GM12878 (cell line): ENCODE measurements around the gene C1QTNF1. TPM values are rescaled to one million over a fixed set of nuclear protein-coding genes. Genes with fewer than 3 reads are reported as not detected.

ENCODE experiments used
- BHLHE40 ChIP-seq, 2 experiments: fragments of 450-650 bp in 1 of 2; IDR thresholded peaks; 2 replicates each; pipeline ENCODE4 v1.6.1; 2011 to 2017; ENCODE audit warnings: low read depth in 2 of 2, borderline replicate concordance in 1 of 2, improper control_type of control experiment in 1 of 2, low read length in 1 of 2, mild to moderate bottlenecking in 1 of 2
- ESRRA ChIP-seq: IDR thresholded peaks from 2 replicates; pipeline ENCODE4 v1.6.1; 2012; ENCODE audit warnings: mild to moderate bottlenecking, low read length, improper control_type of control experiment
- NFXL1 ChIP-seq: fragments of 450-650 bp; IDR thresholded peaks from 2 replicates; pipeline ENCODE4 v1.6.1; 2017; ENCODE audit warnings: antibody characterized with exemption, mild to moderate bottlenecking, borderline replicate concordance
- TAF1 ChIP-seq: IDR thresholded peaks from 2 replicates; pipeline ENCODE4 v1.6.1; 2011; ENCODE audit warnings: mild to moderate bottlenecking, low read depth, low read length, borderline replicate concordance
- ZBTB33 ChIP-seq: fragments of 450-650 bp; IDR thresholded peaks from 2 replicates; pipeline ENCODE4 v1.6.1; 2017; ENCODE audit warnings: mild to moderate bottlenecking
- polyA plus RNA-seq, 11 experiments: library from polyadenylated mRNA; depleted of rRNA in 4 of 11; unstranded in 6 of 11; stranded (reverse) in 5 of 11; fragments of >200 nt; fragmentation: Nextera tagmentation in 4 of 11; fragmentation: Illumina TruSeq in 1 of 11; extraction: Ambion mirVana in 4 of 11; extraction: Trizol in 1 of 11; gene quantifications; 1 replicate in 1 of 11; 2 replicates in 10 of 11; pipeline versions ENCODE4 v1.2.1 to v1.2.3, GENCODE V29; 2011 to 2016; ENCODE audit warnings: inconsistent platforms in 2 of 11, missing spikeins in 2 of 11, low read depth in 1 of 11
- total RNA-seq, 4 experiments: library from RNA; depleted of rRNA in 3 of 4; stranded (reverse); fragments of >200 nt in 3 of 4; fragmentation: Illumina TruSeq in 1 of 4; extraction: Trizol in 1 of 4; gene quantifications; 2 replicates each; pipeline versions ENCODE4 v1.2.1 to v1.2.3, GENCODE V29; 2013 to 2021
- TF ChIP-seq, protein P1 (sequence below): fragments of 450-650 bp; IDR thresholded peaks from 2 replicates; pipeline ENCODE4 v1.6.1; 2014; ENCODE audit warnings: mild to moderate bottlenecking
- TF ChIP-seq, protein P2 (sequence below): IDR thresholded peaks from 2 replicates; pipeline ENCODE4 v1.6.1; 2011; ENCODE audit warnings: low read depth, low read length, improper control_type of control experiment, borderline replicate concordance

The C1QTNF1 gene
- total and polyA plus RNA-seq, 10 of the 15 experiments (the other 5 are each of a cell fraction or from before 2014, with no cell fraction given), result 0.05 to 1.1 (median 0.15) TPM; not detected in 4

GRCh38 chr17:79098282-79098867 is 74.4 kb downstream of the C1QTNF1 start (continued):
- TF ChIP-seq ZBTB33, result no peak
- TF ChIP-seq, protein P1, sequence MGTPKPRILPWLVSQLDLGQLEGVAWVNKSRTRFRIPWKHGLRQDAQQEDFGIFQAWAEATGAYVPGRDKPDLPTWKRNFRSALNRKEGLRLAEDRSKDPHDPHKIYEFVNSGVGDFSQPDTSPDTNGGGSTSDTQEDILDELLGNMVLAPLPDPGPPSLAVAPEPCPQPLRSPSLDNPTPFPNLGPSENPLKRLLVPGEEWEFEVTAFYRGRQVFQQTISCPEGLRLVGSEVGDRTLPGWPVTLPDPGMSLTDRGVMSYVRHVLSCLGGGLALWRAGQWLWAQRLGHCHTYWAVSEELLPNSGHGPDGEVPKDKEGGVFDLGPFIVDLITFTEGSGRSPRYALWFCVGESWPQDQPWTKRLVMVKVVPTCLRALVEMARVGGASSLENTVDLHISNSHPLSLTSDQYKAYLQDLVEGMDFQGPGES, result no peak
- TF ChIP-seq, protein P2, sequence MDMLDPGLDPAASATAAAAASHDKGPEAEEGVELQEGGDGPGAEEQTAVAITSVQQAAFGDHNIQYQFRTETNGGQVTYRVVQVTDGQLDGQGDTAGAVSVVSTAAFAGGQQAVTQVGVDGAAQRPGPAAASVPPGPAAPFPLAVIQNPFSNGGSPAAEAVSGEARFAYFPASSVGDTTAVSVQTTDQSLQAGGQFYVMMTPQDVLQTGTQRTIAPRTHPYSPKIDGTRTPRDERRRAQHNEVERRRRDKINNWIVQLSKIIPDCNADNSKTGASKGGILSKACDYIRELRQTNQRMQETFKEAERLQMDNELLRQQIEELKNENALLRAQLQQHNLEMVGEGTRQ, result no peak
- TF ChIP-seq NFXL1, result no peak
- no peak for TF ChIP-seq BHLHE40 (IDR thresholded peaks at IDR 0.05; ENCODE audit: borderline replicate concordance in 1 of 2, low read depth in 2 of 2, low read length in 1 of 2)
- no peak for TF ChIP-seq ESRRA
- no peak for TF ChIP-seq TAF1

Other genes starting within 250 kb of the C1QTNF1 start
- gene CYTH1, start 241.9 kb upstream of the C1QTNF1 start, total RNA-seq (2014; rRNA removed), result 92.6 and 97.8 TPM in 2 replicates
- gene CYTH1, start 241.9 kb upstream of the C1QTNF1 start, total RNA-seq (2014; rRNA removed; fragmentation: Illumina TruSeq; extraction: Trizol), result 130 and 134 TPM in 2 replicates
- 165 and 167 TPM in 2 replicates for gene CYTH1, start 241.9 kb upstream of the C1QTNF1 start, total RNA-seq (2021)
- gene CYTH1, start 241.9 kb upstream of the C1QTNF1 start, polyA plus RNA-seq (2011; rRNA removed), result 141 and 188 TPM in 2 replicates
- gene CYTH1, start 241.9 kb upstream of the C1QTNF1 start, polyA plus RNA-seq (2014; fragmentation: Illumina TruSeq; extraction: Trizol), result 160 and 179 TPM in 2 replicates
- 10 to 100 TPM in 1 of 2 experiments, 1 to 10 TPM in 1; 6.6 to 11.8 TPM for gene CYTH1, start 241.9 kb upstream of the C1QTNF1 start, polyA plus RNA-seq (2014; fragmentation: Nextera tagmentation; extraction: Ambion mirVana)
- gene CYTH1, start 241.9 kb upstream of the C1QTNF1 start, polyA plus RNA-seq (2014; rRNA removed), result 162 and 172 TPM in 2 replicates
- 100 to 1,000 TPM; 138 to 153 TPM for gene CYTH1, start 241.9 kb upstream of the C1QTNF1 start, polyA plus RNA-seq (2016; fragmentation: Nextera tagmentation; extraction: Ambion mirVana)
- gene USP36, start 183.4 kb upstream of the C1QTNF1 start, total RNA-seq (2014; rRNA removed), result 13.6 and 19.7 TPM in 2 replicates
- gene USP36, start 183.4 kb upstream of the C1QTNF1 start, total RNA-seq (2014; rRNA removed; fragmentation: Illumina TruSeq; extraction: Trizol), result 15.6 and 18.5 TPM in 2 replicates
- gene USP36, start 183.4 kb upstream of the C1QTNF1 start, total RNA-seq (2021), result 65.7 and 72.6 TPM in 2 replicates
- 19.2 and 35.0 TPM in 2 replicates for gene USP36, start 183.4 kb upstream of the C1QTNF1 start, polyA plus RNA-seq (2011; rRNA removed)
- 36.0 and 43.0 TPM in 2 replicates for gene USP36, start 183.4 kb upstream of the C1QTNF1 start, polyA plus RNA-seq (2014; fragmentation: Illumina TruSeq; extraction: Trizol)
- gene USP36, start 183.4 kb upstream of the C1QTNF1 start, polyA plus RNA-seq (2014; fragmentation: Nextera tagmentation; extraction: Ambion mirVana), result 10 to 100 TPM in 1 of 2 experiments, 1 to 10 TPM in 1; 7.2 to 12.4 TPM
- 33.1 and 41.6 TPM in 2 replicates for gene USP36, start 183.4 kb upstream of the C1QTNF1 start, polyA plus RNA-seq (2014; rRNA removed)
- gene USP36, start 183.4 kb upstream of the C1QTNF1 start, polyA plus RNA-seq (2016; fragmentation: Nextera tagmentation; extraction: Ambion mirVana), result 10 to 100 TPM; 34.1 to 34.8 TPM
- gene CEP295NL, start 121.0 kb upstream of the C1QTNF1 start, total RNA-seq (2014; rRNA removed), result not detected in 2 replicates
- gene CEP295NL, start 121.0 kb upstream of the C1QTNF1 start, total RNA-seq (2014; rRNA removed; fragmentation: Illumina TruSeq; extraction: Trizol), result not detected in 2 replicates
- gene CEP295NL, start 121.0 kb upstream of the C1QTNF1 start, total RNA-seq (2021), result not detected in 2 replicates
- gene CEP295NL, start 121.0 kb upstream of the C1QTNF1 start, polyA plus RNA-seq (2011; rRNA removed), result not detected in 2 replicates
- not detected in 2 replicates for gene CEP295NL, start 121.0 kb upstream of the C1QTNF1 start, polyA plus RNA-seq (2014; fragmentation: Illumina TruSeq; extraction: Trizol)
- not detected for gene CEP295NL, start 121.0 kb upstream of the C1QTNF1 start, polyA plus RNA-seq (2014; fragmentation: Nextera tagmentation; extraction: Ambion mirVana)
- not detected in 2 replicates for gene CEP295NL, start 121.0 kb upstream of the C1QTNF1 start, polyA plus RNA-seq (2014; rRNA removed)
- not detected for gene CEP295NL, start 121.0 kb upstream of the C1QTNF1 start, polyA plus RNA-seq (2016; fragmentation: Nextera tagmentation; extraction: Ambion mirVana)
- gene TIMP2, start 98.8 kb upstream of the C1QTNF1 start, total RNA-seq (2014; rRNA removed), result not detected in 2 replicates
- not detected in 2 replicates for gene TIMP2, start 98.8 kb upstream of the C1QTNF1 start, total RNA-seq (2014; rRNA removed; fragmentation: Illumina TruSeq; extraction: Trizol)
- 0.41 and 0.64 TPM in 2 replicates for gene TIMP2, start 98.8 kb upstream of the C1QTNF1 start, total RNA-seq (2021)
- gene TIMP2, start 98.8 kb upstream of the C1QTNF1 start, polyA plus RNA-seq (2011; rRNA removed), result 0.03 TPM in 1 of 2 replicates, not detected in the other
- gene TIMP2, start 98.8 kb upstream of the C1QTNF1 start, polyA plus RNA-seq (2014; fragmentation: Illumina TruSeq; extraction: Trizol), result not detected in 2 replicates
- not detected for gene TIMP2, start 98.8 kb upstream of the C1QTNF1 start, polyA plus RNA-seq (2014; fragmentation: Nextera tagmentation; extraction: Ambion mirVana)
- not detected in 2 replicates for gene TIMP2, start 98.8 kb upstream of the C1QTNF1 start, polyA plus RNA-seq (2014; rRNA removed)
- under 1 TPM in 1 of 2 experiments, not detected in 1; 0.04 TPM for gene TIMP2, start 98.8 kb upstream of the C1QTNF1 start, polyA plus RNA-seq (2016; fragmentation: Nextera tagmentation; extraction: Ambion mirVana)
- gene LGALS3BP, start 44.2 kb upstream of the C1QTNF1 start, total RNA-seq (2014; rRNA removed), result 1.9 and 2.2 TPM in 2 replicates
- 1.0 TPM in 2 replicates for gene LGALS3BP, start 44.2 kb upstream of the C1QTNF1 start, total RNA-seq (2014; rRNA removed; fragmentation: Illumina TruSeq; extraction: Trizol)
- 5.2 and 5.8 TPM in 2 replicates for gene LGALS3BP, start 44.2 kb upstream of the C1QTNF1 start, total RNA-seq (2021)
- gene LGALS3BP, start 44.2 kb upstream of the C1QTNF1 start, polyA plus RNA-seq (2011; rRNA removed), result 0.82 and 2.0 TPM in 2 replicates
- gene LGALS3BP, start 44.2 kb upstream of the C1QTNF1 start, polyA plus RNA-seq (2014; fragmentation: Illumina TruSeq; extraction: Trizol), result 1.4 and 1.7 TPM in 2 replicates
- under 1 TPM; 0.52 to 0.62 TPM for gene LGALS3BP, start 44.2 kb upstream of the C1QTNF1 start, polyA plus RNA-seq (2014; fragmentation: Nextera tagmentation; extraction: Ambion mirVana)
- gene LGALS3BP, start 44.2 kb upstream of the C1QTNF1 start, polyA plus RNA-seq (2014; rRNA removed), result 1.8 and 2.7 TPM in 2 replicates
- 1 to 10 TPM; 2.0 to 3.5 TPM for gene LGALS3BP, start 44.2 kb upstream of the C1QTNF1 start, polyA plus RNA-seq (2016; fragmentation: Nextera tagmentation; extraction: Ambion mirVana)
- 18.6 and 20.0 TPM in 2 replicates for gene CANT1, start 14.4 kb upstream of the C1QTNF1 start, total RNA-seq (2014; rRNA removed)
- gene CANT1, start 14.4 kb upstream of the C1QTNF1 start, total RNA-seq (2014; rRNA removed; fragmentation: Illumina TruSeq; extraction: Trizol), result 10.7 and 12.2 TPM in 2 replicates
- 48.5 and 59.2 TPM in 2 replicates for gene CANT1, start 14.4 kb upstream of the C1QTNF1 start, total RNA-seq (2021)
- 20.5 and 28.8 TPM in 2 replicates for gene CANT1, start 14.4 kb upstream of the C1QTNF1 start, polyA plus RNA-seq (2011; rRNA removed)
- 13.6 and 18.4 TPM in 2 replicates for gene CANT1, start 14.4 kb upstream of the C1QTNF1 start, polyA plus RNA-seq (2014; fragmentation: Illumina TruSeq; extraction: Trizol)
- 1 to 10 TPM; 2.2 to 7.9 TPM for gene CANT1, start 14.4 kb upstream of the C1QTNF1 start, polyA plus RNA-seq (2014; fragmentation: Nextera tagmentation; extraction: Ambion mirVana)
- gene CANT1, start 14.4 kb upstream of the C1QTNF1 start, polyA plus RNA-seq (2014; rRNA removed), result 21.8 and 23.4 TPM in 2 replicates
- gene CANT1, start 14.4 kb upstream of the C1QTNF1 start, polyA plus RNA-seq (2016; fragmentation: Nextera tagmentation; extraction: Ambion mirVana), result 10 to 100 TPM; 28.3 to 34.0 TPM
- 7.0 and 10.0 TPM in 2 replicates for gene ENGASE, start 50.7 kb downstream of the C1QTNF1 start, total RNA-seq (2014; rRNA removed)
- gene ENGASE, start 50.7 kb downstream of the C1QTNF1 start, total RNA-seq (2014; rRNA removed; fragmentation: Illumina TruSeq; extraction: Trizol), result 7.2 and 8.4 TPM in 2 replicates
- 23.1 and 28.9 TPM in 2 replicates for gene ENGASE, start 50.7 kb downstream of the C1QTNF1 start, total RNA-seq (2021)
- gene ENGASE, start 50.7 kb downstream of the C1QTNF1 start, polyA plus RNA-seq (2011; rRNA removed), result 13.1 and 16.5 TPM in 2 replicates
- gene ENGASE, start 50.7 kb downstream of the C1QTNF1 start, polyA plus RNA-seq (2014; fragmentation: Illumina TruSeq; extraction: Trizol), result 1.9 and 5.1 TPM in 2 replicates
- gene ENGASE, start 50.7 kb downstream of the C1QTNF1 start, polyA plus RNA-seq (2014; fragmentation: Nextera tagmentation; extraction: Ambion mirVana), result under 1 TPM; 0.18 to 0.35 TPM
- 20.6 and 22.1 TPM in 2 replicates for gene ENGASE, start 50.7 kb downstream of the C1QTNF1 start, polyA plus RNA-seq (2014; rRNA removed)
- gene ENGASE, start 50.7 kb downstream of the C1QTNF1 start, polyA plus RNA-seq (2016; fragmentation: Nextera tagmentation; extraction: Ambion mirVana), result 10 to 100 TPM; 11.1 to 11.6 TPM